Limb (tissue), 2 donors: ENCODE data around the gene FNDC3B.
"Not testable (repeated sequence)": the region's sequence is repeated elsewhere in the genome, so short reads cannot be mapped to it uniquely, and the experiment has no call there.

Source experiments
- DNase-seq, 2 donors: peaks; one replicate each; pipeline ENCODE4 v3.0.0-alpha.2; 2016; ENCODE audit errors: extremely low spot score in 2 of 2

FNDC3B gene

GRCh38 chr3:172357850-172358754 is 318.7 kb downstream of the FNDC3B start:
- no peak for DNase-seq

- no peak for DNase-seq
These were observed 319.9 kb downstream of the FNDC3B start for GRCh38 chr3:172359231-172359630.

- no peak for DNase-seq
These were observed 320.6 kb downstream of the FNDC3B start for GRCh38 chr3:172359996-172360395.

- DNase-seq, result no peak
These were observed 323.2 kb downstream of the FNDC3B start for GRCh38 chr3:172362583-172362982.

- no peak for DNase-seq
These were observed 325.1 kb downstream of the FNDC3B start for GRCh38 chr3:172364374-172365027.

- no peak for DNase-seq
These were observed 325.7 kb downstream of the FNDC3B start for GRCh38 chr3:172365028-172365567.

GRCh38 chr3:172367205-172368105 is 328.1 kb downstream of the FNDC3B start:
- DNase-seq, result no peak

- DNase-seq, result not testable (repeated sequence)
These were observed 329.2 kb downstream of the FNDC3B start for GRCh38 chr3:172368556-172368955.

GRCh38 chr3:172369590-172370259 is 330.3 kb downstream of the FNDC3B start:
- no peak for DNase-seq

GRCh38 chr3:172370419-172370818 is 331.0 kb downstream of the FNDC3B start:
- peak in 1 of 2 donors; percentile 54 for DNase-seq

GRCh38 chr3:172371544-172371943 is 332.2 kb downstream of the FNDC3B start:
- no peak for DNase-seq

- no peak for DNase-seq
These were observed 333.5 kb downstream of the FNDC3B start for GRCh38 chr3:172372895-172373294.

- no peak for DNase-seq
These were observed 334.5 kb downstream of the FNDC3B start for GRCh38 chr3:172373912-172374311.

- DNase-seq, result no peak
These were observed 335.9 kb downstream of the FNDC3B start for GRCh38 chr3:172375206-172375850.

- no peak for DNase-seq
These were observed 337.0 kb downstream of the FNDC3B start for GRCh38 chr3:172376402-172376801.

GRCh38 chr3:172376881-172377280 is 337.5 kb downstream of the FNDC3B start:
- DNase-seq, result no peak

GRCh38 chr3:172378439-172378838 is 339.1 kb downstream of the FNDC3B start:
- DNase-seq, result no peak

GRCh38 chr3:172379372-172379771 is 340.0 kb downstream of the FNDC3B start:
- no peak for DNase-seq

GRCh38 chr3:172380632-172381031 is 341.3 kb downstream of the FNDC3B start:
- no peak for DNase-seq

GRCh38 chr3:172383306-172383796 is 344.0 kb downstream of the FNDC3B start:
- no peak for DNase-seq
